GM23338 (cell line): ENCODE measurements around the gene IL23R. TPM values are rescaled to one million over a fixed set of nuclear protein-coding genes. Genes with fewer than 3 reads are reported as not detected.

Experiments
- ATAC-seq: fragments of 200-7000 bp; cut with Tn5 transposase; 3 replicates; pipeline ENCODE4 v1.9.1; 2020
- DNase-seq: peaks from one replicate; pipeline ENCODE4 v3.0.0-alpha.2; 2015; ENCODE audit warnings: low spot score
- H2AFZ ChIP-seq: fragments of 200-600 bp; sonication (generic); 2 replicates; pipeline ENCODE4 v1.8.0; 2016; ENCODE audit warnings: antibody characterized with exemption, mild to moderate bottlenecking, moderate library complexity
- H3F3A ChIP-seq: fragments of 200-600 bp; sonication (generic); replicated peaks from 2 replicates; pipeline ENCODE4 v1.8.0; 2017; ENCODE audit warnings: antibody characterized with exemption, mixed run types, low read depth
- H3K27ac ChIP-seq: fragments of 200-600 bp; sonication (generic); 2 replicates; pipeline ENCODE4 v1.6.1; 2016; ENCODE audit warnings: low read depth
- H3K27me3 ChIP-seq: fragments of 200-600 bp; sonication (generic); 2 replicates; pipeline ENCODE4 v1.8.0; 2016; ENCODE audit warnings: mild to moderate bottlenecking, mixed run types, moderate library complexity; ENCODE audit not compliant: insufficient read depth
- H3K36me3 ChIP-seq: fragments of 200-600 bp; sonication (generic); 2 replicates; pipeline ENCODE4 v1.8.0; 2016; ENCODE audit warnings: mild to moderate bottlenecking; ENCODE audit not compliant: insufficient read depth
- H3K4me1 ChIP-seq: fragments of 200-600 bp; sonication (generic); 2 replicates; pipeline ENCODE4 v1.8.0; 2016; ENCODE audit warnings: mild to moderate bottlenecking, moderate library complexity; ENCODE audit not compliant: insufficient read depth
- H3K4me2 ChIP-seq: fragments of 200-600 bp; sonication (generic); 2 replicates; pipeline ENCODE4 v1.7.1; 2017; ENCODE audit warnings: mixed run types
- H3K4me3 ChIP-seq: fragments of 200-600 bp; sonication (generic); 2 replicates; pipeline ENCODE4 v1.6.1; 2016; ENCODE audit warnings: mixed run types
- H3K79me2 ChIP-seq: fragments of 200-600 bp; sonication (generic); replicated peaks from 2 replicates; pipeline ENCODE4 v1.8.0; 2017; ENCODE audit warnings: mild to moderate bottlenecking; ENCODE audit not compliant: insufficient read depth
- H3K9me2 ChIP-seq: fragments of 200-600 bp; sonication (generic); 2 replicates; pipeline ENCODE4 v1.8.0; 2017; ENCODE audit not compliant: insufficient read depth
- H4K20me1 ChIP-seq: fragments of 200-600 bp; sonication (generic); replicated peaks from 2 replicates; pipeline ENCODE4 v1.8.0; 2017; ENCODE audit warnings: mild to moderate bottlenecking; ENCODE audit not compliant: insufficient read depth
- H3K27ac Mint-ChIP-seq: 2 replicates; pipeline ENCODE4 v1.8.0; 2020; ENCODE audit warnings: inconsistent platforms, mild to moderate bottlenecking, moderate library complexity, mixed read lengths
- H3K27me3 Mint-ChIP-seq: 3 replicates; pipeline ENCODE4 v1.8.0; 2022; ENCODE audit warnings: low read depth, mild to moderate bottlenecking, moderate library complexity, mixed read lengths, inconsistent platforms; ENCODE audit not compliant: insufficient read depth, poor library complexity
- H3K36me3 Mint-ChIP-seq: 3 replicates; pipeline ENCODE4 v1.8.0; 2021; ENCODE audit warnings: low read depth, mild to moderate bottlenecking, inconsistent platforms, moderate library complexity, mixed read lengths
- H3K4me1 Mint-ChIP-seq: 3 replicates; pipeline ENCODE4 v1.8.0; 2020; ENCODE audit warnings: mild to moderate bottlenecking, inconsistent platforms, mixed read lengths
- H3K4me3 Mint-ChIP-seq: 3 replicates; pipeline ENCODE4 v1.8.0; 2021; ENCODE audit warnings: moderate library complexity, mild to moderate bottlenecking, inconsistent platforms, mixed read lengths
- H3K9me3 Mint-ChIP-seq: 3 replicates; pipeline ENCODE4 v1.8.0; 2020; ENCODE audit warnings: moderate library complexity, mild to moderate bottlenecking, inconsistent platforms, mixed read lengths
- CREB1 ChIP-seq: fragments of 250-450 bp; sonication (Bioruptor Pico); IDR thresholded peaks from 2 replicates; pipeline ENCODE4 v1.5.0; 2020; ENCODE audit warnings: low read depth, mild to moderate bottlenecking, moderate library complexity
- ETS1 ChIP-seq: IDR thresholded peaks from 2 replicates; pipeline ENCODE4 v1.6.1; 2016; ENCODE audit warnings: antibody characterized with exemption
- EZH2 ChIP-seq: fragments of 200-600 bp; sonication (generic); IDR thresholded peaks from one replicate; pipeline ENCODE4 v1.8.0; 2017; ENCODE audit warnings: antibody characterized with exemption, mild to moderate bottlenecking, low read depth; ENCODE audit not compliant: unreplicated experiment
- EZH2phosphoT487 ChIP-seq: fragments of 200-600 bp; sonication (generic); IDR thresholded peaks from one replicate; pipeline ENCODE4 v1.8.1; 2018; ENCODE audit warnings: antibody characterized with exemption; ENCODE audit not compliant: unreplicated experiment
- POLR2AphosphoS5 ChIP-seq: IDR thresholded peaks from 2 replicates; pipeline ENCODE4 v1.6.1; 2016; ENCODE audit warnings: antibody characterized with exemption, low read depth
- ZNF331 ChIP-seq: fragments of 250-450 bp; sonication (Bioruptor Pico); IDR thresholded peaks from 2 replicates; pipeline ENCODE4 v1.5.0; 2020; ENCODE audit warnings: low read depth, mild to moderate bottlenecking, moderate library complexity
- polyA plus RNA-seq: library from polyadenylated mRNA; unstranded; fragments of >200 nt; fragmentation: Nextera tagmentation; extraction: Ambion mirVana; gene quantifications from 2 replicates; pipeline ENCODE4 v1.2.1, GENCODE V29; 2016
- total RNA-seq: library from RNA; depleted of rRNA; stranded (reverse); fragments of >200 nt; shearing (Covaris generic); gene quantifications from 2 replicates; pipeline ENCODE4 v1.2.3, GENCODE V29; 2014
- TF ChIP-seq, protein P1 (sequence below), 2 experiments: fragments of 200-600 bp in 1 of 2; sonication (generic) in 1 of 2; conservative IDR thresholded peaks; 2 replicates each; pipeline versions ENCODE4 v1.5.1 to v1.6.1; 2016 to 2017; ENCODE audit warnings: antibody characterized with exemption in 2 of 2, low read depth in 2 of 2, mild to moderate bottlenecking in 2 of 2, moderate library complexity in 1 of 2
- TF ChIP-seq, protein P2 (sequence below): fragments of 250-450 bp; sonication (Bioruptor Pico); IDR thresholded peaks from 2 replicates; pipeline ENCODE4 v1.5.0; 2020; ENCODE audit warnings: mild to moderate bottlenecking, moderate library complexity
- TF ChIP-seq, protein P3 (sequence below): IDR thresholded peaks from one replicate; pipeline ENCODE4 v1.6.1; 2018; ENCODE audit warnings: antibody characterized with exemption; ENCODE audit not compliant: unreplicated experiment

The IL23R gene
- total and polyA plus RNA-seq, 2 experiments from 2014 or later = not detected

- peaks cover 2% of the 10 kb centered on the region; the same call in 1 of the 3 replicates for H3K9me3 Mint-ChIP-seq
- ATAC-seq (peak; percentile 95), DNase-seq (peak; percentile 84)
- H3K27me3 Mint-ChIP-seq = peaks cover 2% of the 10 kb centered on the region
- Histone ChIP-seq H4K20me1 (no peaks in the 10 kb centered on the region), H2AFZ (no peak overlapping the region), H3K27ac (no peak overlapping the region), H3K4me3 (no peak overlapping the region), H3K4me2 (no peak overlapping the region), H3K79me2 (no peaks in the 10 kb centered on the region), H3K27me3 (no peaks in the 10 kb centered on the region), H3K4me1 (no peaks in the 10 kb centered on the region), H3K36me3 (no peaks in the 10 kb centered on the region), H3F3A (no peaks in the 10 kb centered on the region), H3K9me2 (peaks cover 7% of the 10 kb centered on the region; the same call in 1 of the 2 replicates)
- TF ChIP-seq, protein P1, sequence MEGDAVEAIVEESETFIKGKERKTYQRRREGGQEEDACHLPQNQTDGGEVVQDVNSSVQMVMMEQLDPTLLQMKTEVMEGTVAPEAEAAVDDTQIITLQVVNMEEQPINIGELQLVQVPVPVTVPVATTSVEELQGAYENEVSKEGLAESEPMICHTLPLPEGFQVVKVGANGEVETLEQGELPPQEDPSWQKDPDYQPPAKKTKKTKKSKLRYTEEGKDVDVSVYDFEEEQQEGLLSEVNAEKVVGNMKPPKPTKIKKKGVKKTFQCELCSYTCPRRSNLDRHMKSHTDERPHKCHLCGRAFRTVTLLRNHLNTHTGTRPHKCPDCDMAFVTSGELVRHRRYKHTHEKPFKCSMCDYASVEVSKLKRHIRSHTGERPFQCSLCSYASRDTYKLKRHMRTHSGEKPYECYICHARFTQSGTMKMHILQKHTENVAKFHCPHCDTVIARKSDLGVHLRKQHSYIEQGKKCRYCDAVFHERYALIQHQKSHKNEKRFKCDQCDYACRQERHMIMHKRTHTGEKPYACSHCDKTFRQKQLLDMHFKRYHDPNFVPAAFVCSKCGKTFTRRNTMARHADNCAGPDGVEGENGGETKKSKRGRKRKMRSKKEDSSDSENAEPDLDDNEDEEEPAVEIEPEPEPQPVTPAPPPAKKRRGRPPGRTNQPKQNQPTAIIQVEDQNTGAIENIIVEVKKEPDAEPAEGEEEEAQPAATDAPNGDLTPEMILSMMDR (conservative IDR thresholded peaks at IDR 0.05; ENCODE audit: low read depth in 2 of 2) = peak; percentile 76 to 77
- TF ChIP-seq EZH2 = no peak
- no peak overlapping the region for H3K27ac Mint-ChIP-seq
- no peaks in the 10 kb centered on the region for H3K36me3 Mint-ChIP-seq
- H3K4me3 Mint-ChIP-seq = no peak overlapping the region
- H3K4me1 Mint-ChIP-seq = peaks cover 3% of the 10 kb centered on the region; the same call in 2 of the 3 replicates
These were observed 46.9 kb downstream of the IL23R start for GRCh38 chr1:67213164-67213563.

DNA sequence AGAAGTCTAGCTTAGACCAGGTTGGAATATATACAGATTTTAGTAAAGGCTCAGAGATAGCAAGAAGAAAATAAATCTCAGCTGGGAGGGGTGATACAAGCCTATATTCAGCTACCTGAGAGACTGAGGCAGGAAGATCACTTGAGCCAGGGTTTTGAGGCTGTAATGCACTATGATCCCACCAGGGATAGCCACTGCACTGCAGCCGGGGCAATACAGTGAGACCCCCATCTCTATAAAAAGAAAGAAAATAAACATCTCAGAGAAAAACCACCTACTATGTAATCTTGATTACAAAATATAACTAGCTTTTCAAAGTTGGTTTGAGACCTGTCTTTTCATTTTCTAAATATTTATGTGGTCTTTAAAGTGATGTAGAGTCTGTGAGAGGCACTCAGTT, 47.7 kb downstream of the IL23R start:
- Mint-ChIP-seq H3K4me1 (peaks cover 3% of the 10 kb centered on the region; the same call in 2 of the 3 replicates), H3K36me3 (no peaks in the 10 kb centered on the region), H3K9me3 (peaks cover 2% of the 10 kb centered on the region; the same call in 1 of the 3 replicates), H3K27me3 (peaks cover 2% of the 10 kb centered on the region), H3K4me3 (no peak overlapping the region), H3K27ac (no peak overlapping the region)
- H3K27me3 ChIP-seq = no peaks in the 10 kb centered on the region
- no peaks in the 10 kb centered on the region for H3F3A ChIP-seq
- no peaks in the 10 kb centered on the region for H3K79me2 ChIP-seq
- DNase-seq = no peak
- no peak for ATAC-seq
- no peaks in the 10 kb centered on the region for H3K36me3 ChIP-seq
- H4K20me1 ChIP-seq = no peaks in the 10 kb centered on the region
- H3K9me2 ChIP-seq = peaks cover 6% of the 10 kb centered on the region; the same call in 1 of the 2 replicates
- no peak overlapping the region for H3K27ac ChIP-seq
- no peak overlapping the region for H3K4me2 ChIP-seq
- H2AFZ ChIP-seq = no peak overlapping the region
- no peak overlapping the region for H3K4me3 ChIP-seq
- no peaks in the 10 kb centered on the region for H3K4me1 ChIP-seq
- TF ChIP-seq, protein P2, sequence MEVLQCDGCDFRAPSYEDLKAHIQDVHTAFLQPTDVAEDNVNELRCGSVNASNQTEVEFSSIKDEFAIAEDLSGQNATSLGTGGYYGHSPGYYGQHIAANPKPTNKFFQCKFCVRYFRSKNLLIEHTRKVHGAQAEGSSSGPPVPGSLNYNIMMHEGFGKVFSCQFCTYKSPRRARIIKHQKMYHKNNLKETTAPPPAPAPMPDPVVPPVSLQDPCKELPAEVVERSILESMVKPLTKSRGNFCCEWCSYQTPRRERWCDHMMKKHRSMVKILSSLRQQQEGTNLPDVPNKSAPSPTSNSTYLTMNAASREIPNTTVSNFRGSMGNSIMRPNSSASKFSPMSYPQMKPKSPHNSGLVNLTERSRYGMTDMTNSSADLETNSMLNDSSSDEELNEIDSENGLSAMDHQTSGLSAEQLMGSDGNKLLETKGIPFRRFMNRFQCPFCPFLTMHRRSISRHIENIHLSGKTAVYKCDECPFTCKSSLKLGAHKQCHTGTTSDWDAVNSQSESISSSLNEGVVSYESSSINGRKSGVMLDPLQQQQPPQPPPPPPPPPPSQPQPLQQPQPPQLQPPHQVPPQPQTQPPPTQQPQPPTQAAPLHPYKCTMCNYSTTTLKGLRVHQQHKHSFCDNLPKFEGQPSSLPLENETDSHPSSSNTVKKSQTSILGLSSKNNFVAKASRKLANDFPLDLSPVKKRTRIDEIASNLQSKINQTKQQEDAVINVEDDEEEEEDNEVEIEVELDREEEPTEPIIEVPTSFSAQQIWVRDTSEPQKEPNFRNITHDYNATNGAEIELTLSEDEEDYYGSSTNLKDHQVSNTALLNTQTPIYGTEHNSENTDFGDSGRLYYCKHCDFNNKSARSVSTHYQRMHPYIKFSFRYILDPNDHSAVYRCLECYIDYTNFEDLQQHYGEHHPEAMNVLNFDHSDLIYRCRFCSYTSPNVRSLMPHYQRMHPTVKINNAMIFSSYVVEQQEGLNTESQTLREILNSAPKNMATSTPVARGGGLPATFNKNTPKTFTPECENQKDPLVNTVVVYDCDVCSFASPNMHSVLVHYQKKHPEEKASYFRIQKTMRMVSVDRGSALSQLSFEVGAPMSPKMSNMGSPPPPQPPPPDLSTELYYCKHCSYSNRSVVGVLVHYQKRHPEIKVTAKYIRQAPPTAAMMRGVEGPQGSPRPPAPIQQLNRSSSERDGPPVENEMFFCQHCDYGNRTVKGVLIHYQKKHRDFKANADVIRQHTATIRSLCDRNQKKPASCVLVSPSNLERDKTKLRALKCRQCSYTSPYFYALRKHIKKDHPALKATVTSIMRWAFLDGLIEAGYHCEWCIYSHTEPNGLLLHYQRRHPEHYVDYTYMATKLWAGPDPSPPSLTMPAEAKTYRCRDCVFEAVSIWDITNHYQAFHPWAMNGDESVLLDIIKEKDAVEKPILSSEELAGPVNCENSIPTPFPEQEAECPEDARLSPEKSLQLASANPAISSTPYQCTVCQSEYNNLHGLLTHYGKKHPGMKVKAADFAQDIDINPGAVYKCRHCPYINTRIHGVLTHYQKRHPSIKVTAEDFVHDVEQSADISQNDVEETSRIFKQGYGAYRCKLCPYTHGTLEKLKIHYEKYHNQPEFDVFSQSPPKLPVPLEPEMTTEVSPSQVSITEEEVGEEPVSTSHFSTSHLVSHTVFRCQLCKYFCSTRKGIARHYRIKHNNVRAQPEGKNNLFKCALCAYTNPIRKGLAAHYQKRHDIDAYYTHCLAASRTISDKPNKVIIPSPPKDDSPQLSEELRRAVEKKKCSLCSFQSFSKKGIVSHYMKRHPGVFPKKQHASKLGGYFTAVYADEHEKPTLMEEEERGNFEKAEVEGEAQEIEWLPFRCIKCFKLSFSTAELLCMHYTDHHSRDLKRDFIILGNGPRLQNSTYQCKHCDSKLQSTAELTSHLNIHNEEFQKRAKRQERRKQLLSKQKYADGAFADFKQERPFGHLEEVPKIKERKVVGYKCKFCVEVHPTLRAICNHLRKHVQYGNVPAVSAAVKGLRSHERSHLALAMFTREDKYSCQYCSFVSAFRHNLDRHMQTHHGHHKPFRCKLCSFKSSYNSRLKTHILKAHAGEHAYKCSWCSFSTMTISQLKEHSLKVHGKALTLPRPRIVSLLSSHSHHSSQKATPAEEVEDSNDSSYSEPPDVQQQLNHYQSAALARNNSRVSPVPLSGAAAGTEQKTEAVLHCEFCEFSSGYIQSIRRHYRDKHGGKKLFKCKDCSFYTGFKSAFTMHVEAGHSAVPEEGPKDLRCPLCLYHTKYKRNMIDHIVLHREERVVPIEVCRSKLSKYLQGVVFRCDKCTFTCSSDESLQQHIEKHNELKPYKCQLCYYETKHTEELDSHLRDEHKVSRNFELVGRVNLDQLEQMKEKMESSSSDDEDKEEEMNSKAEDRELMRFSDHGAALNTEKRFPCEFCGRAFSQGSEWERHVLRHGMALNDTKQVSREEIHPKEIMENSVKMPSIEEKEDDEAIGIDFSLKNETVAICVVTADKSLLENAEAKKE (CRISPR knock-in tag) = no peak
- TF ChIP-seq POLR2AphosphoS5 (no peak), CREB1 (CRISPR knock-in tag) (no peak), ETS1 (no peak), EZH2phosphoT487 (no peak), ZNF331 (CRISPR knock-in tag) (no peak)
- TF ChIP-seq, protein P3, sequence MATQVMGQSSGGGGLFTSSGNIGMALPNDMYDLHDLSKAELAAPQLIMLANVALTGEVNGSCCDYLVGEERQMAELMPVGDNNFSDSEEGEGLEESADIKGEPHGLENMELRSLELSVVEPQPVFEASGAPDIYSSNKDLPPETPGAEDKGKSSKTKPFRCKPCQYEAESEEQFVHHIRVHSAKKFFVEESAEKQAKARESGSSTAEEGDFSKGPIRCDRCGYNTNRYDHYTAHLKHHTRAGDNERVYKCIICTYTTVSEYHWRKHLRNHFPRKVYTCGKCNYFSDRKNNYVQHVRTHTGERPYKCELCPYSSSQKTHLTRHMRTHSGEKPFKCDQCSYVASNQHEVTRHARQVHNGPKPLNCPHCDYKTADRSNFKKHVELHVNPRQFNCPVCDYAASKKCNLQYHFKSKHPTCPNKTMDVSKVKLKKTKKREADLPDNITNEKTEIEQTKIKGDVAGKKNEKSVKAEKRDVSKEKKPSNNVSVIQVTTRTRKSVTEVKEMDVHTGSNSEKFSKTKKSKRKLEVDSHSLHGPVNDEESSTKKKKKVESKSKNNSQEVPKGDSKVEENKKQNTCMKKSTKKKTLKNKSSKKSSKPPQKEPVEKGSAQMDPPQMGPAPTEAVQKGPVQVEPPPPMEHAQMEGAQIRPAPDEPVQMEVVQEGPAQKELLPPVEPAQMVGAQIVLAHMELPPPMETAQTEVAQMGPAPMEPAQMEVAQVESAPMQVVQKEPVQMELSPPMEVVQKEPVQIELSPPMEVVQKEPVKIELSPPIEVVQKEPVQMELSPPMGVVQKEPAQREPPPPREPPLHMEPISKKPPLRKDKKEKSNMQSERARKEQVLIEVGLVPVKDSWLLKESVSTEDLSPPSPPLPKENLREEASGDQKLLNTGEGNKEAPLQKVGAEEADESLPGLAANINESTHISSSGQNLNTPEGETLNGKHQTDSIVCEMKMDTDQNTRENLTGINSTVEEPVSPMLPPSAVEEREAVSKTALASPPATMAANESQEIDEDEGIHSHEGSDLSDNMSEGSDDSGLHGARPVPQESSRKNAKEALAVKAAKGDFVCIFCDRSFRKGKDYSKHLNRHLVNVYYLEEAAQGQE = no peak
